IPS-15b (cell line): ENCODE measurements around the gene TAB2.

Experiments
- H3K27me3 ChIP-seq: one replicate; pipeline ENCODE4 v1.6.1; 2013; ENCODE audit warnings: low read length; ENCODE audit not compliant: control insufficient read depth, insufficient read depth
- H3K36me3 ChIP-seq: one replicate; pipeline ENCODE4 v1.6.1; 2013; ENCODE audit warnings: low read length; ENCODE audit not compliant: control insufficient read depth, insufficient read depth
- H3K4me1 ChIP-seq: one replicate; pipeline ENCODE4 v1.6.1; 2013; ENCODE audit warnings: mild to moderate bottlenecking, low read length; ENCODE audit not compliant: control insufficient read depth, insufficient read depth
- H3K4me3 ChIP-seq: one replicate; pipeline ENCODE4 v1.5.1; 2013; ENCODE audit warnings: low read depth, low read length
- H3K9ac ChIP-seq: one replicate; pipeline ENCODE4 v1.6.1; 2013; ENCODE audit warnings: low read depth, mild to moderate bottlenecking, low read length
- H3K9me3 ChIP-seq: one replicate; pipeline ENCODE4 v1.6.1; 2013; ENCODE audit warnings: mild to moderate bottlenecking, low read length; ENCODE audit not compliant: control insufficient read depth, insufficient read depth

Gene TAB2

DNA sequence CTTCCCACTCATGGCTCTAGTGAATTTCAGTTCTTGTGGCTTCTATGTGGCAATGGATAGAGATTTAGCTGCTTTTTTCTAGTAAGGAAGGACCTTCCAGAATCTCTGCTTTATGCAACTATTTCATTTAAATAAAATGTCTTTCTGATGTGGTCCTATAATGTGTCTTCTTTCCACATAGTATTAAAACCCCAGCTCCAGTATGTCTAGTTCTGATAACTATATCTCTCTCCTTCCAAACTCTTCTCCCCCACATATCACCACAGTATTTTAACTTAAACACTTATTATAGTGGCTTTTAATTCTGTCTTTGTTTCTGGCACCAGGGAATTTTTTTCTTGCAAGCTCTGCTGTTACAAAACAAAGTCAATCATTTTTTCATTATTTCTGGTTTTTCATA lies 41.9 kb downstream of the TAB2 start:
- H3K36me3 ChIP-seq, result no peaks in the 10 kb centered on the region
- no peaks in the 10 kb centered on the region for H3K27me3 ChIP-seq
- no peaks in the 10 kb centered on the region for H3K4me1 ChIP-seq
- no peak overlapping the region for H3K9ac ChIP-seq
- H3K4me3 ChIP-seq, result no peak overlapping the region
- no peaks in the 10 kb centered on the region for H3K9me3 ChIP-seq

DNA sequence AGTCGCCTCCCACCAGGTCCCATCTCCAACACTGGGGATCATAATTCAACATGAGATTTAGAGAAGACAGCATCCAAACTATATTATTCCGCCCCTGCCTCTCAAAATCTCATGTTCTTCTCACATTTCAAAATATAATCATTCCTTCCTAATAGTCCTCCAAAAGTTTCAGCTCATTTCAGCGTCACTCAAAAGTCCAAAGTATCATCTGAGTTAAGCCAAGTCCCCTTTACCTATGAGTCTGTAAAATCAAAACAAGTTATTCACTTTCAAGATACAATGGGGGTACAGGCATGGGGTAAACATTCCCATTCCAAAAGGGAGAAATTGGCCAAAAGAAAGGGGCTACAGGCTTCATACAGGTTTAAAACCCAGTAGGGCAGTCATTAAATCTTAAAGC lies 43.0 kb downstream of the TAB2 start:
- Histone ChIP-seq H3K36me3 (no peaks in the 10 kb centered on the region), H3K4me1 (no peaks in the 10 kb centered on the region), H3K4me3 (no peak overlapping the region), H3K9ac (no peak overlapping the region), H3K27me3 (no peaks in the 10 kb centered on the region), H3K9me3 (no peaks in the 10 kb centered on the region)

DNA sequence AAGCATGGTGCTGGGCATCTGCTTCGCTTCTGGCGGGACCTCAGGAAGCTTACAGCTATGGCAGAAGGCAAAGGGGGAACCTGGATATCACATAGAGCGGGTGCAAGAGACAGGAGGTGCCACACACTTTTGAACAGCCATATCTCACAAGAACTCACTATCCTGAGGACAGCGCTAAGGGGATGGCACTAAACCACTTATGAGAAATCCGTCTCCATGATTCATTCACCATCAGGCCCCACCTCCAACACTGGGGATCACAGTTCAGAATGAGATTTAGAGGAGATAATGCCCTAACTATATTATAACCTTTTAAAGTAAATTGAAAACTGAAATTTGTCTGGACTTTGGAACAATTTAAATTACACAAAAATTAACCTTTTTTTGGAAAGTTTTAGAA lies 44.8 kb downstream of the TAB2 start:
- Histone ChIP-seq H3K36me3 (no peaks in the 10 kb centered on the region), H3K9me3 (no peaks in the 10 kb centered on the region), H3K4me3 (no peak overlapping the region), H3K4me1 (no peaks in the 10 kb centered on the region), H3K9ac (no peak overlapping the region), H3K27me3 (no peaks in the 10 kb centered on the region)

DNA sequence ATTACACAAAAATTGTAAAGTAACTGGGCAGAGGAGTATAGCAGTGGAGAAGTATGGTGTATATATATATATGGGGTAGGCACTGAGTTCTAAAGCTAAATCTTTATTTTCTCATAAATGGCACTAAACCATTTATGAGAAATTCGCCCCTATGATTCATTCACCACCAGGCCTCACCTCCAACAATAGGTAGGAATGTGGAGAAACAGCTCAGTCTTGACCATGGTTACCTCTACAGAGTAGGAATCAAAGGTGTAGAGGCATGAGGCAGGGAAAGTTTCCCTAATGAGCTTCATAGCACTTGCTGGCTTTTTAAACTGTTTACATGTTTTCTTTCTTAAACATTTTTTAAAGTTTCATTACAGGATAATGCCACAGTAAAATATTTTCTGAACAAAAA lies 45.6 kb downstream of the TAB2 start:
- H3K9me3 ChIP-seq, result no peaks in the 10 kb centered on the region
- H3K27me3 ChIP-seq, result no peaks in the 10 kb centered on the region
- no peak overlapping the region for H3K9ac ChIP-seq
- H3K36me3 ChIP-seq, result no peaks in the 10 kb centered on the region
- no peak overlapping the region for H3K4me3 ChIP-seq
- no peaks in the 10 kb centered on the region for H3K4me1 ChIP-seq

DNA sequence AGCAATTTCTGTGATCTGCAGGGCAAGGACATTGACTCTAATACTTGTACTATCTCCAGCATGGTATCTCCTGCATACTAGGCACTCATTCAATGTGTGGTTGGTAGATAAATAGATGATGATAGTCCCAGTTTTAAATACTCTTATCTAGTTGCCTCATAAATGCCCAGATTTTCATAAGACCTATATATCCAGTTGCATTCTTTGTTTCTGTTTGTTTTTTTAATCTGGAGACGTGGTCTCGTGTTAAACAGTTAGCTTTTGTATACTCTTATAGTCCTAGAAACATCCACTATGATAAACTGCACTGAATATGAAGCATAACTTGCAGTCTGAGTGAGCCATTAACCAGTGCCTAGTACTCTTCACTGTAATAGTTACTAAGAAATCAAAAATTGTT lies 47.0 kb downstream of the TAB2 start:
- Histone ChIP-seq H3K9me3 (no peaks in the 10 kb centered on the region), H3K9ac (no peak overlapping the region), H3K4me1 (no peaks in the 10 kb centered on the region), H3K4me3 (no peak overlapping the region), H3K36me3 (no peaks in the 10 kb centered on the region), H3K27me3 (no peaks in the 10 kb centered on the region)

DNA sequence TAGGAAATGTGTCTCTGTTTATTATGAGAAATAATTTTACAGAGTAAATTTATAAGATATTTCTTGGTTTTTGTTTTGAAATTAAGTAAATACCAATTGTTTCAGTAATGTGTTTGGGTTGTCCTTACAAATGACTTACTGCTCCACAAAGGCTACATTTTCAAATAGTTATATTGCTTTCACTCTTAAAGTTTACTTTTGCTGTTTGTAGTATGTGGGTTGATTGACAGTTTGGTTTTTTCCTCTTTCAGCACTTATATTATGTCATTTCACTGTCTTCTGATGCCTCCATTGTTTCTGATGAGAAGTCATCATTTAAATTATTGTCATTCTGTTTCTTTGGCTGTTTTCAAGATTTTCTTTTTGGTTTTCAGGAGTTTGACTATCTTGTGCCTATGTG lies 47.7 kb downstream of the TAB2 start:
- no peaks in the 10 kb centered on the region for H3K27me3 ChIP-seq
- H3K4me1 ChIP-seq, result no peaks in the 10 kb centered on the region
- H3K36me3 ChIP-seq, result no peaks in the 10 kb centered on the region
- no peak overlapping the region for H3K9ac ChIP-seq
- no peak overlapping the region for H3K4me3 ChIP-seq
- H3K9me3 ChIP-seq, result no peaks in the 10 kb centered on the region

DNA sequence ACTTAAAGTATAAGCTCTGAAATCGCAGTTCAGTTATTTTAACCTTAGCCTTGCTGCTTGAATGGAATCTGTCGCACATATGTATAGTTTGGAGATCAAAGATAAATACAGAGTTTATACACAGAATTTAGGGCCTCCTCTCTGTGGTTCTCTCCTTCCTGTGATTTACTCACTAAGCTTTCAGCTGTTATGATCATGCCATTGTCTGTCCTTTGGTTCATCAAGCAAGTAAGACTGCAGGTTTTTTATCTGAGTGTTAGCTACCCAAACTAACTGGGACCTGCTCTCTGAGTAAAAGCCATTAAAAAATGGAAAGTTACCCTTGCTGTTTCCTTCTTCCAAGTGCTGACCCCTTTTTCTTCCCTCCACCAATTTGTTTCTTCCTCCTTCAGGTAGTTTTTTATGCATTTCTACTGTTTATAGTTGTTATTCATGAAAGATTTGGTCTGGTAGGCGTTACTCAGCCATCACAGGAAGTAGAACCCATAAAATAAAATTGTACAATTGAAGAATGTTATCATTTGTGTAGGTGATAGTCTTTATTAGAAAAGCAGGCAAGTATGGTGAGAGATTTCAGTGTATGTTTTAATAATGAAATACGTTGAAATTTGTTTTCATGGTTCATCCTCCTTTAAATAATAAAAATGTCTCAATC lies 48.9 kb downstream of the TAB2 start:
- no peak overlapping the region for H3K9ac ChIP-seq
- no peaks in the 10 kb centered on the region for H3K9me3 ChIP-seq
- H3K4me3 ChIP-seq, result no peak overlapping the region
- no peaks in the 10 kb centered on the region for H3K36me3 ChIP-seq
- H3K27me3 ChIP-seq, result no peaks in the 10 kb centered on the region
- no peaks in the 10 kb centered on the region for H3K4me1 ChIP-seq

DNA sequence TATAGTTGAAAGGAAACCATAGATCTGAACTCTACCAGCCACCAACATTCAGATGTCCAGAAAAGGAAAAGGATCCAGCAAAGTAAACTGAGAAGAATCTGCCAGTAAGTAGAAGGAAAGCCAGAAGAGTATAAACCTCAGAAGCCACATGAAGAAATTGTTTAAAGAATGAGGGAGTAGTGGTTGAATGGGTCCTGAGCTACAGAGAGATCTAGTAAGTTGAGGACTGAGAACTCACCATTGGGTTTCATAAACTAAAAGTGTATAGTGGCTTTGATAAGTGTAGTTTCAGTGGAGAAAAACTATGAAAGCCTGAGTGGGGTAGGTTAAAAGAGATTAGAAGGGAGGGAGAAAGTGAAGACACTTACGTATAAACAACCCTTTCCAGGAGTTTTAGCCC lies 50.6 kb downstream of the TAB2 start:
- Histone ChIP-seq H3K9me3 (no peaks in the 10 kb centered on the region), H3K4me3 (no peak overlapping the region), H3K4me1 (no peaks in the 10 kb centered on the region), H3K27me3 (no peaks in the 10 kb centered on the region), H3K36me3 (no peaks in the 10 kb centered on the region), H3K9ac (no peak overlapping the region)

DNA sequence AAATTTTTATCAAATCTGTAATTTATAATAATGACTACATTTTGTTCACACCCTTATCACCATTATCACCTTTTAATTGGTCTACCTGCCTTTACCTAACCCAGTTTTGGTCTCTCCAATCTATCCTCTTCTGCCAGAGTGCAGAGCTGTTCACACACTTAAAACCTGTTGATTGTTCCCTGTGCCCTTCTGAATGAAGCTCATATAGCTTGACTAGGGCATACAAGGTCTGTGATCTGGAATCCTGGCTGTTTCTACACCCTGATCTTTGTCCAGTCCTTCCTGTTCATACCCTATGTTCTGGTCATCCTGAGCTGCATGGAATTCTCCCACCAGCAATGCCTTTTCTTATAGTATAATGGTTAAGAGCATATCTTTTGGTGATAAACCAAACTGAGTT lies 53.6 kb downstream of the TAB2 start:
- H3K9me3 ChIP-seq, result no peaks in the 10 kb centered on the region
- no peaks in the 10 kb centered on the region for H3K27me3 ChIP-seq
- H3K4me1 ChIP-seq, result no peaks in the 10 kb centered on the region
- H3K4me3 ChIP-seq, result no peak overlapping the region
- no peaks in the 10 kb centered on the region for H3K36me3 ChIP-seq
- no peak overlapping the region for H3K9ac ChIP-seq

DNA sequence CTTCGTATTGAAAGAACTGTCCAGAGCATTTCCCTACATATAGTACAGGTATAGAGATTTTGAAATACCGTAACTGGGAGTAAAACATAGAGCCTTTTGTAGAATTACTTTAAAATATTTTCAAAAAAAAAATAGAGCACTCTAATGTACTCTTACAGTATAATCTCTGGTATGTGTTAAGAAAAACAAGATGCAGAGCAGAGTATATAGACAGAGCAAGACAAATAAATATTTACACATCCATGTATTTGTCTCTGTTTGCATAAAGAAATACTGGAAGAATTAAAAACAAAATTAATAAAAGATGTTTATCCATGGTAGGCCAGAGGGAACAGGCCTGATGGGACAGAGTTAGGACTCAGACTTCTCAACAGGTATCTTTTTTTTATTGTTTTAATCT lies 54.5 kb downstream of the TAB2 start:
- H3K9me3 ChIP-seq, result no peaks in the 10 kb centered on the region

DNA sequence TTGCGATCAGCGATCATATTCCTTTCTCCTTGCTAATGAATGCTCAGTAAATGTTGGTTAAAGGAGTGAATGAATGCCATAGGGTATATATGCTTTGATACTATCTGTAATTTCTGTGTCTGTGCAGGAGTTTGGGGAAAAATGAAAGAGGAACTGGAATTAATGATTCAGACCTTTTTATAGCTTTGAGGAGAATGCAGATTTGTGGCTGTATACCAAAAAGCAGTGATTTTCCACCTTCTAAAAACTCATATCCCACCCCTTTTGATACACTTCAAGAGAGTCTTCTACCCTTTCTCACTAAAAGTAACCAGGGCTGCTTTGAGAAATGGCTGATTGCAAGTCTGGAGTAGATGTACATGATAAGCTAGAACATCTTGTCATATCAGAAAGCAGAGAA lies 56.0 kb downstream of the TAB2 start:
- H3K9me3 ChIP-seq, result no peaks in the 10 kb centered on the region
- no peaks in the 10 kb centered on the region for H3K4me1 ChIP-seq
- H3K36me3 ChIP-seq, result no peaks in the 10 kb centered on the region
- H3K9ac ChIP-seq, result no peak overlapping the region
- H3K4me3 ChIP-seq, result no peak overlapping the region
- H3K27me3 ChIP-seq, result no peaks in the 10 kb centered on the region

More for the DNA sequence above, 54.5 kb downstream of the TAB2 start:
- no peak overlapping the region for H3K9ac ChIP-seq
- H3K27me3 ChIP-seq, result no peaks in the 10 kb centered on the region
- no peaks in the 10 kb centered on the region for H3K4me1 ChIP-seq
- H3K4me3 ChIP-seq, result no peak overlapping the region
- H3K36me3 ChIP-seq, result no peaks in the 10 kb centered on the region

DNA sequence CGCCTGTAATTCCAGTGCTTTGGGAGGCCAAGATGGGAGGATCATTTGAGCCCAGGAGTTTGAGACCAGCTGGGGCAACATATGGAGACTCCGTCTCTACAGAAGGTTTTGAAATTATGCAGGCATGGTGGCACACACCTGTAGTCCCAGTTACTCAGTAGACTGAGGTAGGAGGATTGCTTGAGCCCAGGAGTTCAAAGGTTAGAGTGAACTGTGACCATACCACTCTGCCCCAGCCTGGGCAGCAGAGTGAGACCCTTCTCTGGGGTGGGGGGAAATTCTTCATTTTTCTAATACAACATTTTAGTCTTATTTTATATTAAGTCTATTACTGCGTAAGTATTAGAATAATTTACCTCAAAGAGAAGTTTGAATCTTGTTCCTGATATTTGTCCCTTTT lies 62.5 kb downstream of the TAB2 start:
- H3K36me3 ChIP-seq, result peaks cover 11% of the 10 kb centered on the region

More for the DNA sequence above, 62.5 kb downstream of the TAB2 start:
- H3K27me3 ChIP-seq, result no peaks in the 10 kb centered on the region
- H3K4me1 ChIP-seq, result no peaks in the 10 kb centered on the region
- no peak overlapping the region for H3K9ac ChIP-seq
- no peaks in the 10 kb centered on the region for H3K9me3 ChIP-seq
- no peak overlapping the region for H3K4me3 ChIP-seq
